Loucy (cell line): ENCODE data around the gene SLC43A2.

ENCODE experiments used
- H2AFZ ChIP-seq: fragments of 200-600 bp; sonication (generic); 2 replicates; pipeline ENCODE4 v1.6.0; 2016; ENCODE audit warnings: antibody characterized with exemption, mild to moderate bottlenecking, low read length, moderate library complexity
- H3F3A ChIP-seq: fragments of 200-600 bp; 2 replicates; pipeline ENCODE4 v1.6.0; 2016; ENCODE audit warnings: antibody characterized with exemption, low read depth, mild to moderate bottlenecking
- H3K27me3 ChIP-seq: fragments of 200-600 bp; sonication (generic); 2 replicates; pipeline ENCODE4 v1.6.1; 2014; ENCODE audit warnings: low read length, mild to moderate bottlenecking; ENCODE audit not compliant: insufficient read depth, poor library complexity, severe bottlenecking
- H3K36me3 ChIP-seq: fragments of 200-600 bp; sonication (generic); 2 replicates; pipeline ENCODE4 v1.6.1; 2016; ENCODE audit warnings: low read length; ENCODE audit not compliant: insufficient read depth
- H3K4me1 ChIP-seq: fragments of 200-600 bp; sonication (generic); 2 replicates; pipeline ENCODE4 v1.5.1; 2014; ENCODE audit warnings: low read length, mild to moderate bottlenecking; ENCODE audit not compliant: insufficient read depth, poor library complexity, severe bottlenecking
- H3K4me2 ChIP-seq: fragments of 200-600 bp; sonication (generic); 2 replicates; pipeline ENCODE4 v1.6.0; 2014; ENCODE audit warnings: antibody characterized with exemption, low read length, low read depth, mild to moderate bottlenecking; ENCODE audit not compliant: poor library complexity, severe bottlenecking
- H3K4me3 ChIP-seq: fragments of 200-600 bp; sonication (generic); 2 replicates; pipeline ENCODE4 v1.5.1; 2014; ENCODE audit warnings: low read length, mild to moderate bottlenecking, mixed read lengths; ENCODE audit not compliant: poor library complexity, severe bottlenecking
- H3K79me2 ChIP-seq: fragments of 200-600 bp; sonication (generic); 2 replicates; pipeline ENCODE4 v1.6.1; 2014; ENCODE audit warnings: low read length; ENCODE audit not compliant: insufficient read depth
- H3K9ac ChIP-seq: fragments of 200-600 bp; sonication (generic); 2 replicates; pipeline ENCODE4 v1.6.0; 2014; ENCODE audit warnings: mild to moderate bottlenecking, low read depth, low read length, moderate library complexity; ENCODE audit not compliant: poor library complexity, severe bottlenecking
- H3K9me2 ChIP-seq: fragments of 200-600 bp; sonication (generic); replicated peaks from 2 replicates; pipeline ENCODE4 v1.6.1; 2016; ENCODE audit warnings: low read depth, low read length, mixed read lengths
- H3K9me3 ChIP-seq: fragments of 200-600 bp; sonication (generic); 2 replicates; pipeline ENCODE4 v1.6.1; 2014; ENCODE audit warnings: mild to moderate bottlenecking, antibody characterized with exemption, low read length, low read depth; ENCODE audit not compliant: insufficient read depth
- H4K20me1 ChIP-seq: fragments of 200-600 bp; sonication (generic); 2 replicates; pipeline ENCODE4 v1.6.0; 2014; ENCODE audit warnings: antibody characterized with exemption, low read length, mild to moderate bottlenecking; ENCODE audit not compliant: insufficient read depth, poor library complexity, severe bottlenecking
- CTCF ChIP-seq: fragments of 200-600 bp; sonication (generic); conservative IDR thresholded peaks from 2 replicates; pipeline ENCODE4 v1.5.1; 2014; ENCODE audit warnings: mild to moderate bottlenecking, antibody characterized with exemption, low read length
- EZH2phosphoT487 ChIP-seq: fragments of 200-600 bp; IDR thresholded peaks from 2 replicates; pipeline ENCODE4 v1.6.1; 2018; ENCODE audit warnings: antibody characterized with exemption, mild to moderate bottlenecking, moderate library complexity, borderline replicate concordance

SLC43A2 gene

GRCh38 chr17:1641065-1641403 lies 12.4 kb upstream of the SLC43A2 start:
- H4K20me1 ChIP-seq = peaks cover 8% of the 10 kb centered on the region
- no peak overlapping the region for H3K4me3 ChIP-seq
- H3K79me2 ChIP-seq = peaks cover 21% of the 10 kb centered on the region
- H3K9me2 ChIP-seq = no peaks in the 10 kb centered on the region
- H3K9ac ChIP-seq = no peak overlapping the region
- H3K9me3 ChIP-seq = no peaks in the 10 kb centered on the region
- no peaks in the 10 kb centered on the region for H3K36me3 ChIP-seq
- no peak overlapping the region for H3K4me2 ChIP-seq
- H3K4me1 ChIP-seq = peaks cover 21% of the 10 kb centered on the region
- H2AFZ ChIP-seq = no peak overlapping the region
- H3F3A ChIP-seq = no peaks in the 10 kb centered on the region
- TF ChIP-seq EZH2phosphoT487 (no peak), CTCF (no peak)
- no peaks in the 10 kb centered on the region for H3K27me3 ChIP-seq

- H3K36me3 ChIP-seq = no peaks in the 10 kb centered on the region
- H3K9me2 ChIP-seq = no peaks in the 10 kb centered on the region
These were observed 11.9 kb upstream of the SLC43A2 start for GRCh38 chr17:1640329-1641064.

GRCh38 chr17:1639549-1640180 lies 11.0 kb upstream of the SLC43A2 start:
- peaks cover 8% of the 10 kb centered on the region for H3K4me1 ChIP-seq
- H2AFZ ChIP-seq = no peak overlapping the region
- H3K9ac ChIP-seq = no peak overlapping the region
- no peaks in the 10 kb centered on the region for H3K9me3 ChIP-seq
- H3K36me3 ChIP-seq = no peaks in the 10 kb centered on the region
- no peak overlapping the region for H3K4me3 ChIP-seq
- no peaks in the 10 kb centered on the region for H3F3A ChIP-seq
- no peaks in the 10 kb centered on the region for H3K9me2 ChIP-seq
- peaks cover 8% of the 10 kb centered on the region for H4K20me1 ChIP-seq
- H3K4me2 ChIP-seq = no peak overlapping the region
- peaks cover 12% of the 10 kb centered on the region for H3K79me2 ChIP-seq
- no peaks in the 10 kb centered on the region for H3K27me3 ChIP-seq
- TF ChIP-seq CTCF (no peak), EZH2phosphoT487 (no peak)

More at GRCh38 chr17:1640329-1641064, 11.9 kb upstream of the SLC43A2 start:
- TF ChIP-seq EZH2phosphoT487 (no peak), CTCF (no peak)
- Histone ChIP-seq H3K4me3 (no peak overlapping the region), H3K9me3 (no peaks in the 10 kb centered on the region), H2AFZ (no peak overlapping the region), H3K4me1 (peaks cover 16% of the 10 kb centered on the region), H3K9ac (no peak overlapping the region), H3F3A (no peaks in the 10 kb centered on the region), H4K20me1 (peaks cover 8% of the 10 kb centered on the region), H3K79me2 (peaks cover 20% of the 10 kb centered on the region), H3K4me2 (no peak overlapping the region), H3K27me3 (no peaks in the 10 kb centered on the region)
